Activated T-helper 17 cell treated with anti-CD3 and anti-CD28 coated beads, Interleukin-2, amount 50 U/mL, for 72 hours (primary cell): ENCODE data around the gene PPIL1. TPM values are rescaled to one million over a fixed set of nuclear protein-coding genes. Genes with fewer than 3 reads are reported as not detected.
A peak's percentile ranks its signal among the peaks of the same experiment; 100 is the strongest.

Source experiments
- ATAC-seq: fragments of 150-1000 bp; cut with Tn5 transposase; replicated peaks from 2 replicates; pipeline ENCODE4 v1.10.0; 2021; ENCODE audit warnings: mild to moderate bottlenecking, moderate library complexity
- H3K27ac Mint-ChIP-seq: one replicate; pipeline ENCODE4 v1.8.0; 2022; ENCODE audit warnings: mixed read lengths
- H3K27me3 Mint-ChIP-seq: one replicate; pipeline ENCODE4 v1.8.0; 2022; ENCODE audit warnings: mixed read lengths
- H3K36me3 Mint-ChIP-seq: one replicate; pipeline ENCODE4 v1.8.0; 2022; ENCODE audit warnings: low read depth, mild to moderate bottlenecking, mixed read lengths
- H3K4me1 Mint-ChIP-seq: one replicate; pipeline ENCODE4 v1.8.0; 2022; ENCODE audit warnings: mixed read lengths
- H3K4me3 Mint-ChIP-seq: one replicate; pipeline ENCODE4 v1.8.0; 2022; ENCODE audit warnings: mild to moderate bottlenecking, mixed read lengths
- H3K9me3 Mint-ChIP-seq: one replicate; pipeline ENCODE4 v1.8.0; 2022; ENCODE audit warnings: mixed read lengths
- total RNA-seq, 2 donors: library from RNA; stranded (reverse); gene quantifications; one replicate each; pipeline ENCODE4 v1.2.3, GENCODE V29; 2022

Gene PPIL1
- total RNA-seq, 2 donors from 2014 or later: 23.6 to 60.3 TPM

- H3K4me1 Mint-ChIP-seq: no peaks in the 10 kb centered on the region
- peak overlapping the region; percentile 46 for H3K4me3 Mint-ChIP-seq
- no peaks in the 10 kb centered on the region for H3K9me3 Mint-ChIP-seq
- no peak overlapping the region for H3K27ac Mint-ChIP-seq
- H3K36me3 Mint-ChIP-seq: peaks cover 6% of the 10 kb centered on the region
- peaks cover 15% of the 10 kb centered on the region for H3K27me3 Mint-ChIP-seq
- ATAC-seq: peak; percentile 70
Measured at GRCh38 chr6:36839749-36840431, 34.7 kb downstream of the PPIL1 start.

GRCh38 chr6:36838896-36839748 lies 35.5 kb downstream of the PPIL1 start, which contains the start of gene CPNE5:
Gene CPNE5, minus strand, starts transcription at chr6:36839444. Its CDS starts 67 bp downstream, at chr6:36839377.
- Mint-ChIP-seq H3K27me3 (peaks cover 15% of the 10 kb centered on the region), H3K27ac (no peak within 1 kb of the TSS), H3K36me3 (peaks cover 6% of the 10 kb centered on the region), H3K4me3 (peak within 1 kb of the TSS; percentile 46), H3K4me1 (no peaks in the 10 kb centered on the region), H3K9me3 (no peaks in the 10 kb centered on the region)
- ATAC-seq: peak; percentile 22

GRCh38 chr6:36837686-36838085 lies 36.9 kb downstream of the PPIL1 start:
- no peak for ATAC-seq
- Mint-ChIP-seq H3K4me3 (no peak overlapping the region), H3K4me1 (no peaks in the 10 kb centered on the region), H3K36me3 (peaks cover 6% of the 10 kb centered on the region), H3K27me3 (peaks cover 15% of the 10 kb centered on the region), H3K27ac (no peak overlapping the region), H3K9me3 (no peaks in the 10 kb centered on the region)

- Mint-ChIP-seq H3K27ac (no peak overlapping the region), H3K9me3 (no peaks in the 10 kb centered on the region), H3K4me1 (no peaks in the 10 kb centered on the region), H3K36me3 (peaks cover 6% of the 10 kb centered on the region), H3K27me3 (peaks cover 15% of the 10 kb centered on the region), H3K4me3 (no peak overlapping the region)
- ATAC-seq: no peak
Measured at GRCh38 chr6:36837022-36837339, 37.6 kb downstream of the PPIL1 start.

GRCh38 chr6:36836111-36837021 lies 38.2 kb downstream of the PPIL1 start:
- Mint-ChIP-seq H3K4me3 (no peak overlapping the region), H3K4me1 (no peaks in the 10 kb centered on the region), H3K36me3 (peaks cover 6% of the 10 kb centered on the region), H3K27me3 (peaks cover 15% of the 10 kb centered on the region), H3K9me3 (no peaks in the 10 kb centered on the region), H3K27ac (peak overlapping the region; percentile 15)
- no peak for ATAC-seq

- no peak for ATAC-seq
- Mint-ChIP-seq H3K4me1 (no peaks in the 10 kb centered on the region), H3K36me3 (no peaks in the 10 kb centered on the region), H3K4me3 (no peak overlapping the region), H3K9me3 (no peaks in the 10 kb centered on the region), H3K27ac (no peak overlapping the region), H3K27me3 (peaks cover 8% of the 10 kb centered on the region)
Measured at GRCh38 chr6:36834576-36835341, 39.8 kb downstream of the PPIL1 start.

- peaks cover 3% of the 10 kb centered on the region for H3K27me3 Mint-ChIP-seq
- H3K9me3 Mint-ChIP-seq: no peaks in the 10 kb centered on the region
- H3K36me3 Mint-ChIP-seq: no peaks in the 10 kb centered on the region
- H3K4me1 Mint-ChIP-seq: no peaks in the 10 kb centered on the region
- H3K27ac Mint-ChIP-seq: no peak overlapping the region
- H3K4me3 Mint-ChIP-seq: no peak overlapping the region
- no peak for ATAC-seq
Measured at GRCh38 chr6:36833182-36833789, 41.3 kb downstream of the PPIL1 start.

- peaks cover 4% of the 10 kb centered on the region for H3K4me1 Mint-ChIP-seq
Measured at GRCh38 chr6:36832313-36832712, 42.3 kb downstream of the PPIL1 start.

GRCh38 chr6:36830577-36830976 lies 44.0 kb downstream of the PPIL1 start:
- Mint-ChIP-seq H3K4me1 (peaks cover 5% of the 10 kb centered on the region), H3K27ac (no peak overlapping the region), H3K4me3 (no peak overlapping the region), H3K27me3 (peaks cover 4% of the 10 kb centered on the region), H3K9me3 (no peaks in the 10 kb centered on the region), H3K36me3 (no peaks in the 10 kb centered on the region)
- no peak for ATAC-seq

More at GRCh38 chr6:36832313-36832712, 42.3 kb downstream of the PPIL1 start:
- peaks cover 3% of the 10 kb centered on the region for H3K27me3 Mint-ChIP-seq
- no peak for ATAC-seq
- no peaks in the 10 kb centered on the region for H3K9me3 Mint-ChIP-seq
- no peak overlapping the region for H3K4me3 Mint-ChIP-seq
- no peak overlapping the region for H3K27ac Mint-ChIP-seq
- H3K36me3 Mint-ChIP-seq: no peaks in the 10 kb centered on the region

- Mint-ChIP-seq H3K27ac (no peak overlapping the region), H3K4me3 (no peak overlapping the region), H3K4me1 (peaks cover 5% of the 10 kb centered on the region)
Measured at GRCh38 chr6:36829919-36830544, 44.6 kb downstream of the PPIL1 start.

GRCh38 chr6:36827261-36828079 lies 47.1 kb downstream of the PPIL1 start:
- Mint-ChIP-seq H3K27me3 (peaks cover 4% of the 10 kb centered on the region), H3K27ac (no peak overlapping the region), H3K9me3 (no peaks in the 10 kb centered on the region), H3K4me3 (no peak overlapping the region), H3K36me3 (no peaks in the 10 kb centered on the region), H3K4me1 (peaks cover 5% of the 10 kb centered on the region)
- ATAC-seq: peak; percentile 80

More at GRCh38 chr6:36829919-36830544, 44.6 kb downstream of the PPIL1 start:
- no peaks in the 10 kb centered on the region for H3K9me3 Mint-ChIP-seq
- H3K27me3 Mint-ChIP-seq: peaks cover 4% of the 10 kb centered on the region
- no peak for ATAC-seq
- no peaks in the 10 kb centered on the region for H3K36me3 Mint-ChIP-seq

- Mint-ChIP-seq H3K9me3 (no peaks in the 10 kb centered on the region), H3K27me3 (peaks cover 4% of the 10 kb centered on the region), H3K27ac (no peak overlapping the region), H3K4me1 (peaks cover 5% of the 10 kb centered on the region), H3K4me3 (no peak overlapping the region), H3K36me3 (no peaks in the 10 kb centered on the region)
- no peak for ATAC-seq
Measured at GRCh38 chr6:36826520-36827227, 47.9 kb downstream of the PPIL1 start.
